ENCODE results near the gene FRS3. TPM values are rescaled to one million over a fixed set of nuclear protein-coding genes. Genes with fewer than 3 reads are reported as not detected.

Gene FRS3
- total and polyA plus RNA-seq, 9 of the 15 experiments (the other 6 are each of a cell fraction or from before 2014, with no cell fraction given) = 0.03 to 3.7 (median 1.6) TPM

GRCh38 chr6:41743406-41744235, 36.1 kb downstream of the FRS3 start:
- Histone ChIP-seq H3K9me3 (replicated peaks; ENCODE audit: control insufficient read depth, insufficient read depth, low read depth, low read length) (no peaks in the 10 kb centered on the region), H3K4me2 (ENCODE audit: insufficient read depth, low read length) (no peak overlapping the region), H3K4me3 (no peak overlapping the region), H3K27ac (ENCODE audit: extremely low read depth, low read depth, low read length) (no peak overlapping the region), H2AFZ (ENCODE audit: low read depth, low read length) (no peak overlapping the region), H3K9me1 (ENCODE audit: control insufficient read depth, insufficient read depth, low read length) (no peaks in the 10 kb centered on the region), H3K27me3 (ENCODE audit: control insufficient read depth in 2 of 2, insufficient read depth in 2 of 2, low read length in 2 of 2) (peaks cover 29 to 52% of the 10 kb centered on the region in 2 experiments; a peak in 4 of 5 replicates), H3K9ac (ENCODE audit: insufficient read depth in 1 of 2, low read depth in 2 of 2, low read length in 2 of 2) (no peak overlapping the region), H3K79me2 (ENCODE audit: control insufficient read depth, insufficient read depth, low read length) (no peaks in the 10 kb centered on the region), H4K20me1 (replicated peaks; ENCODE audit: control insufficient read depth, insufficient read depth, low read length) (no peaks in the 10 kb centered on the region; the same call in none of the 2 replicates), H3K4me1 (replicated peaks in 1 of 2; ENCODE audit: control insufficient read depth in 2 of 2, insufficient read depth in 2 of 2, low read length in 2 of 2) (peaks cover 14 to 18% of the 10 kb centered on the region in 2 experiments), H3K36me3 (ENCODE audit: control insufficient read depth, insufficient read depth, low read length) (no peaks in the 10 kb centered on the region)
- intact Hi-C loops (cut with micrococcal nuclease) = no loop called here
- in situ Hi-C loops (cut with MboI) = no loop called here
- BruUV-seq (replicated peaks) = no TSS peak
- no peak for DNase-seq (ENCODE audit: extremely low read depth in 1 of 4, low spot score in 3 of 4)
- CTCF ChIA-PET (ENCODE audit: low intra/inter-chr PET ratio) = no interaction called here
- POLR2A ChIA-PET = interaction anchor here (0.6 to 1.0 kb wide), 2 partner anchors 14 to 15 kb away, joined by 3 to 4 read pairs; no protein-coding TSS in a partner anchor
- no peak for ATAC-seq
- no peak for FAIRE-seq
- WGBS (ENCODE audit: insufficient coverage, low coverage, missing lambda C conversion rate) = 20% methylated on average over 6 of the region's 6 CpGs
- TF ChIP-seq MAX (CRISPR knock-in tag; IDR thresholded peaks at IDR 0.05) = peak; percentile 42; the same call in 1 of the 2 replicates
- no peak for TF ChIP-seq HMGN3 (IDR thresholded peaks at IDR 0.05; ENCODE audit: borderline replicate concordance, extremely low read depth, insufficient read length, low read depth, low read length)
- no peak for TF ChIP-seq ARID1B (IDR thresholded peaks at IDR 0.05)

All from K562 (cell line).